Pericardium fibroblast (primary cell): Measurements from ENCODE around the gene THAP4. TPM values are rescaled to one million over a fixed set of nuclear protein-coding genes. Genes with fewer than 3 reads are reported as not detected.

Experiments
- total RNA-seq: library from RNA; depleted of rRNA; stranded (reverse); fragments of >200 nt; gene quantifications from 2 replicates; pipeline ENCODE4 v1.2.3, GENCODE V29; 2015

Gene THAP4
- 44.2 and 49.5 TPM in 2 replicates for total RNA-seq

GRCh38 chr2:241637018-241637794, at the start of gene THAP4, which contains the start of gene ATG4B:
Gene THAP4, minus strand, starts transcription at chr2:241637158. Its CDS starts 141 bp downstream, at chr2:241637017.
Gene ATG4B, plus strand, starts transcription at chr2:241637693. Its CDS starts 22 bp downstream, at chr2:241637715.

GRCh38 chr2:241558532-241559322, 78.2 kb downstream of the THAP4 start, which contains the start of gene BOK:
Gene BOK, plus strand, starts transcription at chr2:241558745. Its CDS starts 739 bp downstream, at chr2:241559484.

Other genes starting within 250 kb of the THAP4 start
- gene STK25, start 128.6 kb downstream of the THAP4 start, total RNA-seq, result 169 and 216 TPM in 2 replicates
- 39.5 and 79.9 TPM in 2 replicates for gene BOK, start 78.4 kb downstream of the THAP4 start, total RNA-seq
- 30.6 and 44.6 TPM in 2 replicates for gene ATG4B, start 535 bp upstream of the THAP4 start, total RNA-seq
- 18.3 and 29.6 TPM in 2 replicates for gene DTYMK, start 49.7 kb upstream of the THAP4 start, total RNA-seq
- 15.8 and 27.6 TPM in 2 replicates for gene ING5, start 64.9 kb upstream of the THAP4 start, total RNA-seq
- 16.7 and 20.3 TPM in 2 replicates for gene D2HGDH, start 97.5 kb upstream of the THAP4 start, total RNA-seq
- gene GAL3ST2, start 139.7 kb upstream of the THAP4 start, total RNA-seq, result not detected in 2 replicates
- 0.09 TPM in 1 of 2 replicates, not detected in the other for gene NEU4, start 172.0 kb upstream of the THAP4 start, total RNA-seq
- 0.12 TPM in 1 of 2 replicates, not detected in the other for gene PDCD1, start 221.7 kb upstream of the THAP4 start, total RNA-seq
- not detected in 2 replicates for gene RTP5, start 232.6 kb upstream of the THAP4 start, total RNA-seq